NCI-H748 (cell line): ENCODE results near the gene NAT8L.

ENCODE experiments used
- DNase-seq: peaks from one replicate; lab custom pipeline; 2025; ENCODE audit not compliant: unreplicated experiment; lab: John Stamatoyannopoulos, UW

NAT8L gene

DNA sequence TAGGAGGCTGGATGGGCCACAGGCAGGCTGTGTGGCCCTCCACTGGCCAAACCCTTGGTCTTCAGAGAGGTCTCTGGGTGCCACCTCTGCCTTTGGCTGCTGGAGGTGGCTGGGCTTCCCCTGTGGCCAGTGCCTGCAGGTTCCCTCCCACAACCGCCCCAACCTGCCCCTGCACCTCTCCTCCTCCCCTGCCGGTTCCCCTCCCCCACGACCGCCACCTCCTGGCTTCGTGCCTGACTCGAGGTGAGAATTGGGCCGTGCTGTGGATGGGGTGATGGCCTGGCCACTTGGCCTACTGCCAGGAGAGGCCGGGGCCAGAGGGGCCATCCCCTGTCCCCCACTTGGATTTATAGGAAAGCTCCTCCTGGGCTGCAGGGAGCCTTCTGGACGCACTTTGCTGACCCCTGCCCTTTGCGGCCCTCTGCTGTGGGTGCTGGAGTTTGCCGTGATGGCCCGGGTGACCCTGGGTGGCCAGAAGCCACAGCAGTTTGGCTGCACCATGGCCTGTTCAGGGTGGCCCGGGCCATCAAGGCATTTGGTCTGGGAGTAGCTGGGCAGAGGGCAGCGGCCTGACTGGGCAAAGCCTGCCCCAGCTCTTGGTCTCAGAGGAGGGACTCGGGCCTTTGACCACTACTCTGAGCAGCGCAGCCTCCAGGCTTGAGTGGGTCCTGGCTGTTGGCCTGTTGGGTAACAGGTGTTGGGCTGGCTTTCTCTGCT, 3.8 kb downstream of the NAT8L start:
- no peak for DNase-seq

DNA sequence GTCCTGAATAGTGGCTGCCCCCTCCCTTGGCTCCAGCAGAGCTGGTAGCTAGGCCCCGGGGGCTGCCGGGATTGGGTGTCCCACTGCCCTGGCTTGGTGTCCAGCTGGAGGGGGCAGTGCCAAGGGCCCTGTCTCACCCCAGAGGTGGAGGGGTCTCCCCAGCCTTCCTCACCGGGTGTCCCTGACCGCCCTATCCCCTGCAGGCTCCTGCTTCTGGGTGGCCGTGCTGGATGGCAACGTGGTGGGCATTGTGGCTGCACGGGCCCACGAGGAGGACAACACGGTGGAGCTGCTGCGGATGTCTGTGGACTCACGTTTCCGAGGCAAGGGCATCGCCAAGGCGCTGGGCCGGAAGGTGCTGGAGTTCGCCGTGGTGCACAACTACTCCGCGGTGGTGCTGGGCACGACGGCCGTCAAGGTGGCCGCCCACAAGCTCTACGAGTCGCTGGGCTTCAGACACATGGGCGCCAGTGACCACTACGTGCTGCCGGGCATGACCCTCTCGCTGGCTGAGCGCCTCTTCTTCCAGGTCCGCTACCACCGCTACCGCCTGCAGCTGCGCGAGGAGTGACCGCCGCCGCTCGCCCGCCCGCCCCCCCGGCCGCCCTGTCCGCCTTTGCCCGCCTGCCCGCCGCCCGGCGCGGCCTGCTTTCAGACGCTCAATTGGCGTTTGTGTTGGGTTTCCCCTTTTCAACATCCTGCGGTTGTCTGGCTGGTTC, 4.6 kb downstream of the NAT8L start:
- DNase-seq: no peak

DNA sequence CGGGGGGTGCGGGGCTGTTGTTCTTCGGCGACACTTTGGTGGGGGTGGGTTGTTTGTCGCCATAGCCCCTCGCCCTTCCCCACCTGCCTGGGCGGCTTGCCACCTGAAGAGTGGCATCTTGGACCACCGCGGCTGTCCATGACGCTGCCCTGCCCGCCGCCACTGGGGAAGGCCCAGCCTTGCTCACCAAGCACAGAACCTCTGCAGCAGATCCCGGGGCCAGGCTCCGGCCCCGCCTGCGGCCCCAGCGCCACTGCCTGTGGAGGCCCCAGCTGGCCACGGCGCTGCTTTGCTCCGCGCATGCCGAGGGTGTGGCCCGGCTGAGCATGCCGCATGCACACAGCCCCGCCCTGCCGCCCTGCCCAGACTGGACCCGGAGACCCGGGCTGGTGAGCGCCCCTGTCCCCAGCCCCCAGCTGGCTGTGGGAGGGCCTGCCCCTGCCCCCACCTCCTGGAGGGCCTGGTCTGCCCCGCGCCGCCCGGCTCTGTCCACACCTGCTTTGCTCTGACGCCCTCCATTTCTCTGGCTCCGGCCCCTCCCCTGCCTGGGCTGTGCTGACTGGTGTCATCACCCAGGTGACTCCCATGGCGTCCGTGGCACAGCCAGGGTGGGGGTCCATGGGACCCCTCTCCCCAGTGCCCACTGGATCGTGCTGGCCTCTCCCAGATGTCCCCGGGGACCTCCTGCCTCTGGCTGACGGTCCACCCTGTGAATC, 5.3 kb downstream of the NAT8L start:
- no peak for DNase-seq

DNA sequence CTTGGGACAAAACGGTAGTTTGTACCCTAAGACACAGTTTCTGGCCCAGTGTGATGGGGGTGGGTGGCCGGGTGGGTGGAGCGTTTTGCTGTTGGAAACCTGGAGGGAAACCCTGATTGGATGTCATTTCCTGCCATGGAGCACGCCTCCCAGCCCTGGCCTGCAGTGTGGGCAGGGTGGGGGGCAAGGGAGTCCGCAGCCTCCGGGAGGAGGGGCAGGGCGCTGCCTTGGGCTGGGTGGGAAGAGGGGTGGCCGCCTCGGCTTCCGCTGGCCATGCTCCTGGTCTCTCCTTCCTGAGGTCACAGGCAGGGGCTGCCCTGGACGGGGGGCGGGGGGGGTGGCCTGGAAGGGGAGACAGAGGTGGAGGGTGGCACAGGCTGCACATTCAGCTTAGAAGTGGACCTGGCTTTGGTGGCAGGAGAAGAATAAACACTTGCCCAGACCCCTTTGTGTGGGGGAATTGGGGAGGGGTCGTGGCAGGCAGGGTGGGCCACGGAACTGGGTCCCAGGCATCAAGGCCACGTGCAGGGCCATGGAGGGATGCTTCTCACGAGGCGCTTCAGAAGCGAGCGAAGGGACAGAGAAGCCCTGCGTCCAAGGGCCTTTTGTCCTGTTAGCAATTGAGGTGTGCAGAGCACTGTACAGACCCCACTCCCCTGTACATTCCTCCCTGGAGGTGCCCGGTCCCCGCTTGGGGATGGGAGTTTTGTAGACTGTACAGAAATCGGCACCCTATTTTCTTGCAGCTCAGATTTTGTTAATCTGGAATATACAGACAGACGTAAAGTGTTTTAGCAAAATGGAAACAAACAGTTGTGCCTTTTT, 6.2 kb downstream of the NAT8L start:
- no peak for DNase-seq

DNA sequence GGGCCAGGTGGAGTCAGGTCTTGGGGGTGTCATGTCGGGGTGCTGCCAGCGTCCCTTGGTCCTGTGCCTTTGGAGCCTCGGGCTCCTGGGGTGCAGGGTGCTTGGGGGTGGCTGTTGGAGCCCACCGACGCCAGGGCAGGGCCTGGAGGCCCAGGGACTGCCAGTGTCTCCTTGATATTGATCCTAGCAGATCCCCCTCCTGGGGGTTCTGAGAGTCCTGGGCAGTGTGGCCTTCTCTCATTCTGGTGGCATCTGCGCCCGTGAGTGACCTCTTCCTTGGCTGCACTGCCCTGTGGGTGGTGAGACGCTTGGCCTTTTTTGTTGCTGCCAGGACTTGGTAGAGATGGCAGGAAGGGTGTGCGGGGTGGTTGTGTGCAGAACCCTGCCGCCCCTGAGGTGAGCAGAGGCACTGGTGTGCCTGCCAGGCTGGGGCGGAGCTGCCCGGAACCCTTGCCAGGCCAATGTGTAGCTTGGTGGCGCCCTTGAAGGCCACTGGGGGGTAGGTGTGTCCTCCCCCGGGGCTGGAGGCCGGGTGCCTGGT, 7.0 kb downstream of the NAT8L start:
- DNase-seq: no peak

DNA sequence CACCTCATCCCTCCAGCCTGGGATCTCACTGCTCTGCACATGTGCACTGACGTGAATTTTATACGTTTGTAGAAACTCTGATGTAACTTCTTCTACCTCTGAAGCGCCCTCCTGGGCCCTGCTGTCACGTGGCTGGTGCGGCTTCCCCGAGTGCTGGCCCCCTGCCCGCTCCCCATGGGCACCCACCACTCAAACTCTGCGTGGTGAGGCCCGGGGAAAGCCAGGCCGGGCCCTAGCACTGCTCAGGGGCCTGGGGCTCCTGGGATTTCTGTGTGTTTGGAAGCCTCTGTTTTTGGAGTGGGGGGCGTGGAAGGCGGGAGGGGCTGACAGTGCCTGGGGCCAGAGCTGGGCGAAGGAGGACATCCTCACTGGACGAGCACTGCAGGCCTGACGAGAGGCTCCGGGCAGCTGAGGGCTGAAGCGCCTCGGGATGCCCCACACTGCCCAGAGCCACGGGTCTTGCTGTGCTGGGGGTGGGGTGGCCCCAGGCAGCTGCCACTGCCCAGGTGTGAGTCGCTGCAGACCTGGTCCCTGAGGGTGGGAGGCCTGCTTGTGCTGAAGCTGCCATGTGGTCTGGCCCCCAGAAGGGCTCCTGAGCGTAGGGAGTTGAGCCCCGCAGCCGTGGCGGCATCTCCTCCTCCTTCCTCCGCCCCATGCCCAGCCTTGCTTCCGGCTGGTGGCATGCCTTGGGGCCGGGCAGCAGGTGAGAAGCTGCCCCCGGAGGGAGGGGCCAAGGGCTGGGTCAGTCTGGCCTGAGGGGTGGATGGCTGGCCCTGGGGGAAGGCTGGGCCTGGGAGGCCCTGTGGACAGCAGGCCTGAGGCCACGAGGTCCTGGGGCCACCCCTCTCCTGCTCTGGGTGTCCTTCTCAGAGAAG, 7.7 kb downstream of the NAT8L start:
- no peak for DNase-seq

DNA sequence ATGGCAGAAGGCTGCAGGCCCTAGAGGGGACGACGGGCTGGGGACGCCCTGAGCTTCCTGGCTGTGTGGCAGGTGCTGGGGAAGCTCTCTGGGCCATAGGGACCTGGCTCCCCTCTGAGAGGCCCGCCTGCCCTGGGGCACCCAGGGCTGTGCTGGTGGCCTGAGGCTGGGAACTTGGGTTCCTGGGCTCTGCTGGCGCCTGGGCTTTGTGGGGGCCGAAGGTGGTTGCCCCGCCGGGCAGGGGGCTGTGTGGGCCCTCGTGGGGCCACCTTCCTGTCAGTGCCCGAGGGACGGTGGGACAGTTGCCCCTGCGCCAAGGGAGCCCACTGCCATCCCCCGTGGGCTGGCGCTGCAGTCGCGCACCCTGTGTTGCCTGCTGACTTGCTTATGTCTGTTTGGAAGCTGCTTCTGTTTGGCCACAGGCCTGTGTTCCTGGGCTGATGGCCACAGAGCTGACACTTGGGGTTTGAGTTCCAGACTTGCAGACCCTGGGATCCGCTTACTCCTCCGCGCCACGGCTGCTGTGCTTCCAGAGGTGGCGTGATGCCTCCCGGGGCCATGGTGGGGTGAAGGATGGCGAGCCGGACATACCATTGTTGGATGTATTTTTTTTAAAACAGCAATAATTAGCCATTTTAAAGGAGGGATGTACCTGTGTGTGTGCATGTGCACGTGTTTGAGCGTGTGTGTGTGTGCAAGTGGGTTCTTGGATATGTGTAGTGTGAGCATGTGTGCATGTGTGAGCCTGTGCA, 8.5 kb downstream of the NAT8L start:
- DNase-seq: no peak

DNA sequence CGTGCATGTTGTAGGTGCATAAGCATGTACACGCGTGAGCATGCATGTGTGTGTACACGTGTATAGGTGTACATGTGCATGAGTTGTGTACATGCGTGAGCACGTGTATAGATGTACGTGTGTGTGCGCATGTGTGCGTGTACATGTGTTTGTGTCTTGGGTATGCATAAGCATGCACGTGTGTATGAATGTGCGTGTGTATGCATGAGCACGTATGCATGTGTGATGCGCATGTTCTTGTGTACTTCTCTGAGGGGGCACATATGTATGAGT, 9.0 kb downstream of the NAT8L start:
- no peak for DNase-seq

DNA sequence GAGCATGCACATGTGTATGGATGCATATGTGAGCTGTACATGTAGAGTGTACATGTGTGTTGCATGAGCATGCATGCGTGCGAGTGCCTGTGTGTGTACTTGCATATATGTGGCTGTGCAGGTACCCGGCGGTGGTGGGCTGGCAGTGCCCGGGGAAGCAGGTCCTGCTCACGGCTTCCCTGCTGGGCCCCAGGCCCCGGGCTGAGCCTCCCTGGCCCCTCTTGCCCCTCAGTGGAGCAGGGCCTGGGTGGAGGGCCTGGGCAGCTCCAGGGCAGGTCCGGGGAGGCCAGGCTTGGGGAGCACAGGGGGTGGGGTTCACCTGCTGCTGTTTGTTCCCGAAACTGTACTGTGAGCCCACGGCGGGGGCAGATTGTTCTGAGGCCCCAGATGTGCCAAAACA, 9.4 kb downstream of the NAT8L start:
- no peak for DNase-seq

DNA sequence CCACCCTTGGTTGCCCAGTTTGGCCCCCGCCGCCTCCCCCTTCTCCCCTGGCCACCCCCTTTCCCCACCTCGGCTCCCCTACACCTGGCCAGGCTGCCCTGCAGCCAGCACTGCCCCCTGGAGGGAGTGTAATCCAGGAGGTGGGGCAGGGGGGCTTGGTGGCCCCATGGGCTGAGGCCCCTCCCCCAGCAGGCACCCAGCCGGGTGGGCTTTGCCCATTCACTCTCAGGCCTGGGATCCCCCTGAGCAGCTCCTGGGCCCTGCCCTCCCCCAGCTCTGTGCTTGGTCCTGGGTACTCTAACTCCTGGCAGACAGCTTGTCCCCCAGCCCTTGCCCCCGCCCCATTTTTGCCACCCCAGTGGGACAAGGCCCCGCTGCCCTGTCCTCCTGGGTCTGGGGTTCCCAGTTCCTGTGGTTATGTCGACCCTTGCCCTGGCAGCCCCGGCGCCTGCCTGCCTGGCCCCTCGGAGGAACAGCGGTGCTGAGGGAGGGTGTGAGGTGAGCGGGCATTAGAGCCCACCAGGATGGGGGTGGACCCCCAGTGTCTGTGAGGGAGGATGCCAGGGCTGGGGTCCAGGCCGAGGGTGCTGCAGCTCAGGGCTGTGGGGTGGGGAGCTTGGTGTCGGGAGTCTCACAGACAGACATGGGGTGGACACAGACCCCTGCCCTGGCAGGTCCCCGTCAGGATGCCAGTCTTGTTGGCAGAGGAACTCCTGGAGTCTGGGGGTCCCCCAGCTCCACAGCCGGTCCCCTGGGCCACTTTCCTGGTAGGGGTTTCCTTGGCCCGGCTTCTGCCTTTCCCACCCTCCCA, 10.2 kb downstream of the NAT8L start:
- DNase-seq: no peak

DNA sequence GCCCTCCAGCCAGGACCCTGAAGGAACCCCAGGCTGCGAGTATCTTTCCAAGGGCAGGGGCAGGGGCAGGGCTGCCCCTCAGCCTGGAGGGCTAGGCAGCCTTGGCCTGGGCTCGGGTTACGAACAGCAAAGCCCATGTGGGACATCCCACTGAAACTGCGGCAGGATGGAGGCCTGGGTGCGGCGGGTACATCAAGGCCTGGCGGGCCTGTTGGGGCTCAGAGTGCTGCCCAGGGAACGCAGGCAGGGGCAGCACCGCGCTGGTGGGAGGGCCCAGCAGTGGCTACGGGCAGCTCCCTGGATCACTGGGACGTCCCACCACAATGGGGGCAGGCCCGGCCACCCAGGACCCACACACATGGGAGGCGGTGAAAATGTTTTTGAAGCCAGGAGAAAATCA, 10.9 kb downstream of the NAT8L start:
- no peak for DNase-seq

DNA sequence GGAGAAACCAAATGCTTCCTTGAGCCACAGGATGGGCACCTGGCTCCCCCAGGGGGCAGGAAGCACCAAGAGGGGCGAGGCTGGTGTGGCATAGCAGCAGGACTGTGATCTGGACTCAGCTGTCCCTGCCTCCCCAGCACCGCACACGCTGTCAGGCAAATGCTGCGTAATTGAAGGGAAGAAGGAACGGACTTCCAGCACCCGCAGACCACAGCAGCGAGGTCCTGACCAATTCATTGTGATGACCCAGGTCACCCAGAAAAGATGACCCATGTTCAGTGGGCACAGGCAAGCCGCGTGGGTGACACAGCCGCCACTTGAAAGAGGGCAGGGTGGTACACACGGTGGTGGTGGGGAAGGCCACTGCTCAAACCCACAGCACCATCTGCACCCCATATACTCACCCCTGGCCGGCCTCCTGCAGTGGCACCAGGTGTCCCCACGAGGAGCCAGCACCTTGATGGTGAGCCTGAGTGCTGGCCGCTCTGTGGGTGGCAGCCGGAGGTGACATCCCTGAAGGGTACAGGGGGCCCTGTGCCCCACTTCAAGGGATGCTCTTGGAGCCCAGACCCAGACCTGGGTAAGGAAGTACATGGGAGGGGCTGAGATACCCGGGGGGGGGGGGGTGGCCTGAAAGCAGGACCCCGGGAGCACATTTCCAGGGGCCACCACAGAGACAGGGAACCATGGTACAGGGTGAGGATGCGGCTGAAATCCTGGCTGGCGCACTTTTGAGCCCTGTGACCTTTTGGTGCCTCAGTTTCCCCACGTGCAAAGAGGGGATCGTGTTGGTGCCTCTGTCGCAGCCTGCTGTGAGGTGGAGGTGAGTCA, 11.5 kb downstream of the NAT8L start:
- no peak for DNase-seq

DNA sequence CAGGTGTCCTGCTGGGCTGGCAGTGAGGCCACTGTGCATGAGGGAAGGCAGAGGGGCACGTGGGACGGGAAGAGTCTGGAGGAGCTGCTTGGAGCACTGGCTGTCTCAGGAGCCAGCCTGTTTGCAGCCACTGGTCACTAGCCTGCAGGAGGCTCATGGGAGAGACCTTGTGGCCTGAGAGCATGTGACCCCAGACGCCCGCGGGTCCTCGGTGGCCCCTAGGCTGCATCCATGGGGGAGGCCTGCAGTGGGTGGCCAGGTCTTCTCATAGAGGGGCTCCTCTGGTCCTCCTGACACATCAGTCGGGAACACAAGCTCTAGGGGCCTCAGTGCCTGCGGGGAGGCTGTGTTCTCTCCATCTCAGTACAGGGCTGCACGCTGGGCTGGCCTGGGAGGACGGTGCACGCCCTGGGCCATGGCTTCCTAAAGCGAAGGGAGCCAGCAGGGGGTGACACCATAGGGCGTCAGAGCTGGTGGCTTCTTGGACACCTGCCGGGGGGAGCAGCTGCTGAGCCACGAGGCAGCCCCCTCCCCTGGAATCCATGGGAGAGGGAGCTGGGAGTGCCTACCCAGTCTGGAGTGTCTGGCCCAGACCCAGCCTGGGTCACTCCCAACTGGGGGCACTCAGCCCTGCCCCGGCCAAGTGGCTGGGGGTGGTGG, 12.3 kb downstream of the NAT8L start:
- DNase-seq: no peak

DNA sequence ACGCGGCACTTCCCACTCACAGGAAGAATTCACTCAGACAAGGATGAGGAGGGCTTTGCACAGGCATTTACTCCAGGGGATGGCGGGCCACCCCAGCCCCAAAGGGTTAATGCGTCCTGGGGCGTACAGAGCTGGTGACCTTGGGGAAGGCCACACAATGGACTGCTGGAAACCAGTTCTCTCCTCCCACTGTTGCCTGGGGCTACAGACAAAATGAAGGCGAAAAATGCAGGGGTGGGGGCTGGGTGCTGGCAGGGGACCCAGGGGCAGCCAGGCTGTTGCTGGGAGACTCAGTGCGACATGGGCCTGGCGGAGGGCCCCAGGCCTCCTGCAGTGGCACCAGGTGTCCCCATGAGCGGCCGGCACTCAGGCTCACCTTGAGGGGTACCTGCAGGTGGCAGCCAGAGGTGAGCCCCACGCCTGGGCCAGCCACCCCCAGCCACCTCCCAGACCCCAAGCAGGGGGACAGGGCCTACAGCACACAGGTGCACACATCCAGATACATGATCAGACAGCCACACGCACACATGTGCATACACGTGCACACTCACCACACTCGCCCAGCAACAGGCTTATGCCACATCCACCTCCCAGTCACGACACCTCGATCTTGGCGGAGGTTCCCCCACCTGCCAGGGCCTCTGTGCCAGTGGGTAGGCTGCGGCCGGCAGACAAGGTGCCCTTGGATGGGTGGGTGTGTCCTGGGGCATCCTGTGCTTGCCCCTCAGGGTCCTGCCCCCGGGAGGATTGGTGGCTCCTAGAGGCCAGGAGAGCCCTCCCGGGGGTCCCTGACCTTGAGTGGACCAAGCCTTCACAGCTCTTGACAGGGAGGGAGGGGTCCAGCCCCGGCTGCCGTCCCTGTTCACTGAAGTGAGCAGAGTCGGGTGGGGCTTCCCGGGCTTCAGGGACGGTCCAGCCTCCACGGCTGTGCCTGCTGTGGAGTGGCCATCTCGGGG, 13.1 kb downstream of the NAT8L start:
- no peak for DNase-seq

DNA sequence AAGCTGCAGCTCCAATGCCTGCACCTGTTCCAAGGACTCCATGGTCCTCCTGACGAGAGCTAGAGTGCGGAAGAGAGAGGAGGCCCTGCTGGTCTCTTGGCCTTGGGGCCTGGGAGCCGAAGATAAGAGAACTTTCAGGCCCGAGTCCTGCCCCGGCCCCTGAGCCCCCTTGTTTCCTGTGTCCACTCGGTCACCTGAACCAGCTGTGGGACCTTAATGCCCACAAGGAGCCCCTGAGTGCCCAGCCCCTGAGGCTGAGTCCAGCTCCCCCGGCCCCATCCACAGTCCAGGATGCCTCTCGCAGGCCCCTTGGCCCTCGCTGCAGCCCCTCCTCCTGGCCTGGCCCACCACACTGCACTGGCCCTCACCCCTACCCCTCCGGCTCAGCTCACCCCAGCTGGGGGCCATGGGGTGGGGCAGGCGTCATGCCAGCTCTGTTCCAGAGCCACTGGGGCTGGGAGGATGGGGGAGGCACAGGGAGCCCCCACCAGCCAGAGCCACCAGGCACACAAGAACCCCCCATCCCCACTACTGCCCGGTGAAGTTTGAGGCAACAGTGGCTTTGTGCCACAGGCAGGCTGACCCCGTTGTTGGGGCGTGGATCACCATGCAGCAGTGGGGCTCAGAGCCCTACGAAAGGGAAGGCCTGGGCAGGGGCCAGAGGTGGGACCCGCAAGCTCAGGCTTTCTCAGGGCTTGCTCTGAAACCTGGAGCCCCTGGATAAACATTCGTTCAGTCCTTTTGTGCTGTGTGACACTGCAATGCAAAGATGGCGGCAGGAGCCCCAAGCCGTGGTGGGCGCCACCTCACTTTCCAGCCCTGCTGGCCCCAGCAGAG, 14.1 kb downstream of the NAT8L start:
- no peak for DNase-seq
